ENCODE measurements around the gene MED10.

MED10 gene

DNA sequence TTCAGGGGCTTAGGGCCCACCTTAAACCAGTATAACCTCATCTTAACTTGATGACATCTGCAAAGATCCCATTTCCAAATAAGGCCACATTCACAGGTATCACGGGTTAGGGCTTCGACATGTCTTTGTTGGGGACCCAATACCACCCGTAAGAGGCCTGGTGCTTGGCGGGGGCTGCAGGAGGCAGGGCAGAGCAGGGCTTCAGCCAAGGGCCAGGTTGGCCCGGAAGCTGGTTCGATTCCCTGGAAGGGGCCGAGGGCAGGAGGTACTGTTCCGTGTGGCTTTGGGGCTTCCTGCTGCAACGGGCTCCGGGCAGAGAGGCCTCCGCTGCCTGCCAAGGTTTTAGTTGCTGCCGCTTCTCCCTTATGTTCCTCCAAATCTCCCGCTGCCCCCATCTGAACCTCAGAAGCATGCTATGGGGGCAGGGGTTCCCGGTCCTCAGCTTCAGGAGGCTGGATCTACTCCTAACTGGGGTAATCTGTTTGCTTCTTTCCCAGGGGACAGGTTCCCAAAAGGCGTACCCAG lies 29.8 kb downstream of the MED10 start:
- DNase-seq = no peak

DNA sequence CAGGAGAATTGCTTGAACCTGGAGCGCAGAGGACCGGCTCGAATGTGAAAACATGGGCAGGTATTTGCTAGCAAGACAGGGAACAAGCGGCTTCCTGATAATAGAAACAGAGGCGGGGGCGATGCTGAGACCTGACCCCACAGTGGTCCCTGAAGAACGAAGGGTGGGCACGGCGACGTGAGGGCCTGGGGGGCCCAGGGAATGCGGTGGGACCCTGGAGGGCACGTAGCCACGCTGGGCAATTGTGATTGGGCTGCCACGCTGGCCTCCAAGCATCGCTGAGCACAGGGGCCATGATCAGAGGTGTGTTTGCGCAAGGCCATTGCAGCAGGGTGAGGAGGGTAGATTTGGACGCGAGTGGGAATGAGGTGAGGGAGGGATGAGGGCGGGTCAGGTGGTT lies 30.7 kb downstream of the MED10 start:
- no peak for DNase-seq

DNA sequence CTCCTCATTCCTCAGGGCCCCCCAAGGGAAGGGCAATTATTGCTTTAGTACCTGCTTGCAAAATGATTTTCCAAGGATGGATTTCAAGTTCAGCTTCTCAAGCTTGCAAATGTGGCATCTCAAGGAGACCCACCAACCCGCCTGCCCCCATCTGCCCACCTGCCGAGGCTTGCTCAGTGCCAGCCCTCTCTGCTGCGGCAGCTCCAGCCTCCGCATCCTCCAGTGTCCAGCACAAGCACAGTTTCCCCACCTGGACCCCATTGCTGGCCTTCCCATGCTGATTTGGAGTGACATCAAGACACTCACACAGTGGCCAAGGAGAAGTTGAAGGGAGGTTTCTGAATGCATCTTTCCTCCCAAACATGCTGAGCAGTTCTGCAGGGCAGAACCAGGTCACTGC lies 31.2 kb downstream of the MED10 start:
- DNase-seq = no peak

DNA sequence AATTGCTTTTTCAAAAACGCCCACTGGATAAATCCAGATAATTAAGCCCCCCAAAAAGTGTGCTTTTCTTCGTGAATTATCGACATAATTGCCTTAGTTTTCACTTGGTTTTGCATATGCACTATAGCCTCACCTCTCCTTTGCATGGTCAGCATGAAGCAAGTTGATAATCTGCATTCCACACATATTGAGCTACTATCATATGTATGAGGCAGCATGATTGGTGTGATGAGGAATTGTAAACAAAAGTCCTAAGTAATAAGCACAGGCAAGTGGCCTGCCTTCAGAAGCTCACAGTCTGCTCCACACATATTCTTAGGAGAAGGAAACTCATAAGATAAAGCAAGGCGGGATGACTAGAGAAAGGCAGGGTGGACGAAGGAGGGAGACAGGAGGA lies 33.8 kb downstream of the MED10 start:
- no peak for DNase-seq

DNA sequence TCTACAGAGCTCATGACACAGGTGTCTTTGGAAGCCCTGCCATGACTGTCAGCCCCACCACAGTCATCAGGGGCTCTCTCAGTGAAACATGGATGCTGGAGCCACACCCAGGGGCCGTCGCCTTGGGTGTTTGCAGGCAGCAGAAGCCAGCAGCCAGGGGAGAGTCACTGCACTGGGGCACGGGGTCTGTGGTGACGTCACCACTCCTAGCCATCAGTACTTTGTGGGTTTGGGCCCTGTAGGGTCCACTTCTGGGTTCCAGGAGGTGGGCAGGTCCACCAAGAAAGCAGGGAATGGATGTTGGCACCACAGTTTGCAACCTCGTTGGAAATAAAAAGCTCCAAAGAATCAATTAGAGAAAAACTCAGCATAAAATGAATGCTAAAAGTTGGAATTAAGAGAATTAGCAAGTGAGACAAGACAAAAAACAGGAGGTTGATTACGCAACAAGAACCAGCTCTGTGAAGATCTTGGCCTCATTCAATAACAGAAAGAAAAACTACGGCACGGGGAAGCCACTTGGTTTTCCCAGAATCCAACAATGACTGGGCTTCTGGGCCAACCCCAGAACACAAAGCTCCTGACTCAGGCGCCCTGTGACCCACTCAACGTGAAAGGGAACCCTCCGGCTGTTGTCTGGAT lies 34.3 kb downstream of the MED10 start:
- DNase-seq = no peak

DNA sequence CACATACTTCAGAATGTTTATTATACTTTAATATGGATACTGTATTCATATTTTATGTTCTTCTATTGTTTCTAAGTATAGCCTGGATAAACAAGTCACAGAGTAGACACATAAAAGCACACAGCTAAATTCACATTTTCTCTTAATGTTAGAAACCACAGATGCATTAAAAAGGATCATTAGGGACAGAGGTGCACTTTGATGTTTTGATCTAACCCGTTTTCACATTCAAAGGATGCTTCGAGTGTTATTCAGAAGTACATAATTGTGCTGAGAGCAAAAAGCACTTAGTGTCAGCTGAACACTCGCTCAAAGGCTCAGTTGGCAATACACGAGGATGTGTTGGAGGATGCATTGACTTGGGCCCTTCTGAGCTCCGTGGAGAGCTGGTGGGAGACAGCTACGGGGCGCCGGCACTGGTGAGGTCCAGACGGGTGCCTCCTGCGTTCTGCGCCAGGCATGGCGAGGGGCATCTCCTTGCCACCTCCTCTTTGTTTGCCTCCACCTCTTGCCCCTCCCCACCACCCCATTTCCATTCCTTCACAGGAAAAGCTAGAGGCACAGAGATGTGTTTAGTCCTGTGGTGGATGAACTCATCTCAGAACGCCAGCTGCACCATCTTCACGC lies 35.5 kb downstream of the MED10 start:
- no peak for DNase-seq

DNA sequence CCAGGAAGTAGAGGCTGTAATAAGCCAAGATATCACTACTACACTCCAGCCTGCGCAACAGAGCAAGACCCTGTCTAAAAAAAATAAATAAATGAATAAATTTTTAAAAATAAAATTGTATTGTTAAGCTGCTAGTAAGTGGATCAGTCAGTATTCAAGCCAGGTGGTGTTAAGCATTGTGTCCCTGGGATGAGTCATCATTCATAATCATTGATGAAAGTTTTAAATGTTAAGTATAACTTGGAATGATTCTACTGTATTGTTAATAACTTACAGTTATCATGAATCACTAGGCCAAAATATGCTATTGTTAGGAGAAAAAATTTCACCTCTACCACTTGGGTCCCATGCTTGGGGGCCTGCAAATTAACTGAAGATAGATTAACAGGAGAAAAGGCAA lies 38.2 kb downstream of the MED10 start:
- no peak for DNase-seq

DNA sequence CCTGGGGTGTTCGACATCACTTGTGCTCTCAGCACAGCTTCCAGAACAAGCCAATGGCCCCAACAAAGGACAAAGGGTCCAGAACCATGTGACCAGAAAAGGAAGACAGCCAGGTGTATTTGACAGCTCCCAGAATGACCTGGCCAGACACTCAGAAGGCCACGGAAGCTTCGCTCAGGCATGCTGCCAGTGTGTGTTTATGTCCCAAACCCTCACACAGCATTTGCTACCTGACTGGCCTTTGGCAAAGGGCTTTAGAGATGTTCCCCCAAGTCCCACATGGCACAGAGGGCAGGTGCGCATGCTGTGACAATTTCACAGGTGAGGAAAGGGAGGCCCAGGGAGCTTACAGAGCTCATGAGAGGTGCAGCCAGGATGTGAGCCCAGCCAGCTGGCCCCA lies 39.5 kb downstream of the MED10 start:
- DNase-seq = no peak

DNA sequence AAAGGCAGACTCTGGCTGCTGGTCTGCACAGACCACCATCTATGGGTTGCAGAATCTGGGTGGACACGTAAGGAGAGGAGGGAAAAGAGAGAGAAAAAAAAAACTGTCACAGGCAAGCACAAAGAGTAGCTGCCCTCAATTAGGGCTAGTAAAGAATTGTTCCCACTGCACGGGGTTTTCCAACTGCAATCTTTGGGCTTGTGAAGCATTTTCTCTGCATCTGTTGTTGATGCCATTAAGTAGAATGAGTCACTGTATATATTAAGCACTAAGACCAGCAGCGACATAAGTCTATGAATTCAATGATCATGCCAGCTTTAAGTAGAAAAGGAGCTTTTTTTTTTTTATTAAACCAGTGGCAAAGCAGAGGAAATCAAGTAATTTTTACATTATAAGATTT lies 40.2 kb downstream of the MED10 start:
- DNase-seq = no peak

DNA sequence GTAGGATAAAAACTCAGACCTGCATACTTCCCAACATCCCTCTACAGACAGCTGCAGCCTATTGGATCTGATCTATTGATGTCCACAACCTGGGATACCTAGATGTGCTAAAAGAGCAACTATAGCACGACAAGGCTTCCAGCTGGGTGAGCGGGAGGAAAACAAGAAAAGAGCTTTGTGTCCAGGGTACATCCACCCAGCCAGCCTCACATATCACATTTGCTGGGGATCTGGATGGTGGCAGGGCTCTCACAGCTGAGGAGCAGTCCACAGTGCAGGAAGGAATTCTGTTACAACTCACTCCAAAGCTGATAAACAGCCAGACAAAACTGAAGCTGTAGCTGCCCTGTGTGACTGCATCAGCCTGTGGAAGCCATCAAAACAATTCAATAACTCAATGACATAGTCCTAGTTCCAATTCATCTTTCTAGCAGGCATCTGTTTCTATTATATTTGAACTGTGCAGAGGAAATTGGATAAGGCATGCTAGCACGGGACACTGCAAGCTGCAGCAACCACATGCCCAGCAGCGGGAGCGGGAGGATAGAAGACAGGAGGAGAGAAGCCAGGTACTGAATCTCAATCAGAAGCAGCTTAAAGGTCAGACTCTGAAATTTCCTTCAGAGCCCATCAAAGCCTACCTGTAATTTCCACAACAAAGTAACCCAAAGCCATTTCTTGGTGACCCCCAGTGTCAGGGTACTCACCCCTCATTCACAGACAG lies 45.0 kb downstream of the MED10 start:
- DNase-seq = no peak

DNA sequence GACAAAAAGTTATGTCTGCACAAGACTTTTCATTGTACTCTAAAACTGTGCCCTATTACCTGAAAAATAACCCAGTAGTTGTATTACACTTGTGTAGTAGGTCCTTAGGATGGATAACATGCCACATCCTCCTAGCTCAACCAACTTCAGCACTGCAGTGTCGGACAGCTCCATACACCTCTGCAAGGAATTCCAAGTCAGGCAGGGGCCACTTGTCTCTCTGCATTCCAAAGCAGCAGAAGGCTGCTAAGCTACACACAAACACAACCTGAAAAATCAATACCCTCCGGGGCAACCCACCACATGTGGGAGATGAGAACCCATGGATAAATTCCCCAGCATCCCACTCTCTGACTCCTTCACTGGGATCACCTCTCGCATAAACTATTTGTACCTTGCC lies 50.2 kb downstream of the MED10 start:
- DNase-seq = no peak

DNA sequence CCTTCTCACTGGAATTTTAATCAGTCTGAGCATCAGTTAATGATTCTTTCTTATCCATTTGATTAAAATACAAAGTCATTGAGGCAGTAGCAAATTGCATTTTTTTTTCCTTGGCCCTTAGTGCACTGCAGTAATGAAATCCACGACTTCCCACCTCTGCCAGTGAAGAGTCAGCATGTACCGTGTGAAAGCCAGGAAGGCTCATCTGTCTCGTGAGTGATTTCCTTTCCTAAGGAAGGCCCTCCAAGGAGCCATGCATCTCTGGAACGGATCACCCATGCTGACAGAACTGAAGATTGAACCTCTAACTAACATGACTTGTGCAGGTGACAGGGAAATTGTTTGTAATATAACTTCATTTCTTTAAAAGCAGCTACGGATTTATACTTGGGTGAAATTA lies 51.6 kb downstream of the MED10 start:
- no peak for DNase-seq

DNA sequence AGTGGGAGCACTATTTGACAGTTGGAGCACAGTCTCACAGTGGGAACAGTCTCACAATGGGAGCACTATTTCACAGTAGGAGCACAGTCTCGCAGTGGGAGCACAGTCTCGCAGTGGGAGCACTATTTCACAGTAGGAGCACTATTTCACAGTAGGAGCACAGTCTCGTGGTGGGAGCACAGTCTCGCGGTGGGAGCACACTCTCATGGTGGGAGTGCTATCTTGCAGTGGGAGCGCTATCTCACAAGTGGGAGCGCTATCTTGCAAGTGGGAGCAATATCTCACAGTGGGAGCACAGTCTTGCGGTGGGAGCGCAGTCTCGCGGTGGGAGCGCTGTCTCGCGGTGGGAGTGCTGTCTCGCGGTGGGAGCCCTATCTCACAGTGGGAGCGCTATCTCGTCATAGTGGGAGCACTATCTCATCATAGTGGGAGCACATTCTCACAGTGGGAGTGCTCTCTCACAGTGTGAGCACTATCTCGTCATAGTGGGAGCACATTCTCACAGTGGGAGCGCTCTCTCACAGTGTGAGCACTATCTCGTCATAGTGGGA lies 56.1 kb downstream of the MED10 start:
- DNase-seq = no peak
